Tongue (tissue), 2 donors: ENCODE data around the gene WBP2. TPM values are rescaled to one million over a fixed set of nuclear protein-coding genes. Genes with fewer than 3 reads are reported as not detected.

ENCODE experiments used
- DNase-seq: peaks from one replicate; pipeline ENCODE4 v3.0.0-alpha.2; 2015
- total RNA-seq: library from RNA; depleted of rRNA; stranded (reverse); fragments of >200 nt; gene quantifications from one replicate; pipeline ENCODE4 v1.2.3, GENCODE V29; 2014

WBP2 gene
- 22.9 TPM for total RNA-seq

GRCh38 chr17:75855310-75856061 is at the start of gene WBP2:
TSS of gene WBP2 (minus strand) at chr17:75855335. CDS start at chr17:75855297, 38 bp downstream.
- DNase-seq: peak; percentile 100

GRCh38 chr17:75902406-75902805 is 47.3 kb upstream of the WBP2 start:
- no peak for DNase-seq

- no peak for DNase-seq
These were observed 46.6 kb upstream of the WBP2 start for GRCh38 chr17:75901727-75902126.

DNA sequence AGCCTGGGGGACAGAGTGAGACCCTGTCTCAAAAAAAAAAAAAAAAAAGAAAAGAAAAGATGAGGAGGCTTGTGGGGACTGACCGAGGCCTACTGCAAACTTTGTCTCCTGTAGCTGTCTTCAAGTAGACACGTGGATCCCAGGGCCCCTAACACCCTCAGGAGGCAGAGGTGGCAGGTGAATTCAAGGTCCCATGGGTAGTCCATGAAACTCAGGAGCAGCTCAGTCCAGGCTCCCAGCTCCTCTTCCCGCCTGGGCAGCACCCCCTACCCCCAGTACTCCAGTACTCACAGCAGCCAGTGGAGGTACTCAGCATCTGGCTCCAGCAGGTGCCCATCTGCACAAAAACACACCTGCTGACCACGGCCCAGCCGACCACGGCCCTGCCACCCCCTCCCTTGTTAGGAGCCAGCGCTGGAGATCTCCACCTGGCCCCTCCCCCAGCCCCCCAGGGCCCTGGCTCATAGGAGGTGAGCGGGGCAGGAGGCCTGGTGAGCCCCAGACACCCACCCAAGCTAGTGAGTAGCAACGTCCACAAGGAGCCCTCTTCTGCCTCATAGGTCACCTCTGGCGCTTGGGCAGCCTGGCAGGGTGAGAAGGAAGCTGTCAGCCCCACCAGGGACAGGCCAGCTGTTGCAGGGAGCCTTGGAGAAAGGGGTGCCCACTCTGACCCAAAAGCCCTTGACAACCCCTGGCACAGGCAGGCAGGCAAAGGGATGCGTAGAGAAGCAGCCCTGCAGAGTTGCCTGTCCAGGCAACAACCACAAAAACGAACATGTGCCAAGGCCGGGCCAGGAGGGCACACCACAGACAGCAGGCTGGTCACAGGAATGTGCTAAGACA is 45.8 kb upstream of the WBP2 start:
- DNase-seq: no peak

- DNase-seq: no peak
These were observed 44.8 kb upstream of the WBP2 start for GRCh38 chr17:75899767-75900468.

GRCh38 chr17:75899353-75899752 is 44.2 kb upstream of the WBP2 start:
- DNase-seq: no peak

DNA sequence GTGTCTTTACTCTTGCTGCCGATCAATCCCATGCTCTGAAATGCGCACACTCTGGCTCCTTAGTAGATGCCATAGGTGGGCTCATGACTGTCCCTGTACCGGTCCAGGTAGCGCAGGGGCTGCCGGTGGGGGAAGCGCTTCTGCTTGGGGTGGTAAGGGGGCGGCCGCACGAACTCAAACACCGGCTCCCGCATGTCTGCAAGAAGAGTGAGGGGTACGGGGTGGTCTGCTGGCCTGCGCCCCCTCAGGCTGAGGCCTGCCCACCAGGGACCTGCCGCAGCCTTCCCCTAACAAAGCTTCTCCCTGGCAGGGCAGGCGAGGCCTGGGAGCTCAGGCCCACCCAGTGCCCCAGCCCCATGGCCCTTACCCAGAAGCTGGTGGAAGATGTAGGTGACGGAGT is 43.7 kb upstream of the WBP2 start:
- DNase-seq: no peak

- DNase-seq: no peak
These were observed 42.9 kb upstream of the WBP2 start for GRCh38 chr17:75898065-75898464.

DNA sequence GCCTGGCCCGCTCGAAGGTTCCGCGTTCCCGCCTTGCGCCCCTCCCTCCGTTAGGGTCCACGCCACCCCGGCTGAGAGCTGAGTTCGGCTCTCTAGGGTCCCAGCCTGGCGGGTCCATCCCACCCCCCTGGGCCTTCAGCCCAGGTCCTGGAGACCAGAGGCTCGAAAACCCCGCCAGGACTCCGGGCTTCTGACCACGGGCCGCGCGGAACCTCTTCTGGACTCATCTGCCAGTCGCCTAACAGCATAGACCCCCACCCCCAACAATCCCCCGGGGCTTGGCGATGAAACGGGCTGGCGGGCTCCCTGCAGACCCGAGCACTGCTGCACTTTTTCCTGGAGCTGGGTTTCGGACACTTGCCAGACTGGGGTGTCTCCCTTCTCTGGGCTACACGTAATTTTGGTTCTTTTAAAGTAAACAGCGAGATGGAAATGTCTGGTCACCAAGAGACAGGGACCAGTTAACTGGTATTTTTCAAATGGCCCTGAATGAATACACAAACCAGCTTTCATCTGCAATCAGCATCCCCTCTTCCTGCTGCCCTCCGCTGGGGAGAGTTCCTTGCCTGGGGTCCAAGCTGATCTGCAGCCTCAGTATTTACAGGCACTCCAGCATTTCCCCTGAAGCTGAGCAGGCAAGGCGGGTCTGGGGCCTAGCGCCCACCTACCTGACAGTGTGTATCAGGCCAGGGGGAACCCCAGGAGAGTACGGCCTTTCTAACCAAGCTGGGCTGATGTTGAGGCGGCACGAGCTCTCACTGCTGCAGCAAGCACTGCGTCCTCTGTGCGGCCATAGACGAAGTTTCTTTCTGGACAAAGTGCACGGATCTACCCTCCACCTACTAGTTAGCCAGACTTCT is 42.3 kb upstream of the WBP2 start:
- DNase-seq: no peak

GRCh38 chr17:75896415-75897159 is 41.5 kb upstream of the WBP2 start, which contains the start of gene TRIM65:
TSS of gene TRIM65 (minus strand) at chr17:75896951. CDS start at chr17:75896937, 14 bp downstream.
- peak; percentile 90 for DNase-seq

- DNase-seq: no peak
These were observed 40.4 kb upstream of the WBP2 start for GRCh38 chr17:75895370-75896155.

GRCh38 chr17:75894049-75894733 is 39.1 kb upstream of the WBP2 start:
- DNase-seq: no peak

GRCh38 chr17:75893305-75894048 is 38.3 kb upstream of the WBP2 start:
- DNase-seq: no peak

DNA sequence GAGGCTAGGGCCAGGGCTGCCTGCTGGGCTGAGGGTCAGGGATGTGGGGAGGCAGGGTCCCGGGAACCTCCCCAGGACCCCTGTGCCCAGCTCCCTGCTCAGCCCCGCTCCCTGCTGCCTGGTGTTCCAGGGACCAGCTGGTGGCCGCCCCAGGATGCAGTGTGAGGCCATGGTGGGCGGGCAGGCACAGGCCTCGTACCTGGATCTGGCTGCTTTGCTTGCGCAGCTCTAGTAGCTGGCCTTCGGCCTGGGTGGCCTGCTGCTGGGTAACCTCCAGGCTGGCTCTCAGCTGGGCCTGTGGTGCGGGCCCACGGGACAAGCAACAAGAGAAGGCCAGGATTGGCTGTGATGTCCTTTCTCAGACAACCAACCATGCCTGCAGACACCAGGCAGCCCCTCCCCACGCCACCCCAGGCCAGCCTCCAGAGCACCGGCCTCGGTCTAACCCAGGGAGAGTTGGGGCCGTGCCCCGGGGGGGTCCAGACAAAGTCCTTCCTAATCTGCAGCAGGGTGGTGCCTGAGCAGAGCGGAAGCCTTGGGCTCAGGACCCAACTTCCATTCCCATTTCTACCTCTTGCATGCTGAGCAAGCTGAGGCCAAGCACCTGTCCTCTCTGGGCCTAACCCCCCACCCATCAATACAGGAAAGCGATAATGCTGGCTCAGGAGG is 37.6 kb upstream of the WBP2 start:
- no peak for DNase-seq

- no peak for DNase-seq
These were observed 36.7 kb upstream of the WBP2 start for GRCh38 chr17:75891605-75892555.

- DNase-seq: no peak
These were observed 36.0 kb upstream of the WBP2 start for GRCh38 chr17:75891022-75891604.

DNA sequence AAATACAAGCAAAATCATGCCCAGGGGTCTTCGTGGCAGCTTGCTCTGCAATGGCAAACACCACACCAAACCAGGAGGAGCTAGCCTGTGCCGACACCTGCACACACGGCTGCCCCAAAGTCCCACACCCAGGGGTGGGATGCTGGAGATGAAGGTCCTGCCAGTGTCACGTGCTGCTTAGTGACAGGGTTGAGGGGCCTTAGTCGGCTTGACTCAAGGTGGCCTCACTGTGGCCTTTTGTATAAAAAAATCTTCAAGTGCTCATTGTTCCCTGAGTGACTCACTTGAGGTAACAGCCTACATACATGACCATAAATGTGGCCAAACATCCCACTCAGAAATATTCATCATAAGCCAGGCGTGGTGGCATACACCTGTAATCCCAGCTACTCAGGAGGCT is 34.3 kb upstream of the WBP2 start:
- no peak for DNase-seq
